Esophagus squamous epithelium (tissue), 4 donors: Measurements from ENCODE around the gene HIPK1.

Source experiments
- CTCF ChIP-seq, 6 experiments: fragments of 450-650 bp in 4 of 6; fragments of 200-600 bp in 2 of 6; sonication (generic) in 2 of 6; IDR thresholded peaks; one replicate each; pipeline ENCODE4 v1.5.1; 2016 to 2019; ENCODE audit warnings: antibody characterized with exemption in 6 of 6, mild to moderate bottlenecking in 4 of 6, moderate library complexity in 4 of 6
- POLR2A ChIP-seq, 4 donors: fragments of 450-650 bp; IDR thresholded peaks; one replicate each; pipeline ENCODE4 v1.6.1; 2017; ENCODE audit warnings: antibody characterized with exemption in 4 of 4, mild to moderate bottlenecking in 4 of 4, moderate library complexity in 3 of 4

- TF ChIP-seq CTCF (IDR thresholded peaks at IDR 0.05) (no peak), POLR2A (IDR thresholded peaks at IDR 0.05) (no peak)
Observed at GRCh38 chr1:114002492-114003239, 73.5 kb downstream of the HIPK1 start.
